ENCODE data around the gene IPCEF1. TPM values are rescaled to one million over a fixed set of nuclear protein-coding genes. Genes with fewer than 3 reads are reported as not detected.
A peak's percentile ranks its signal among the peaks of the same experiment; 100 is the strongest.

The IPCEF1 gene
- total RNA-seq, 5 donors from 2014 or later (not counting 1 experiment from before 2014, with no cell fraction given) = 57.6 to 132 (median 69.4) TPM

GRCh38 chr6:154276810-154277628, 79.6 kb downstream of the IPCEF1 start:
- no peaks in the 10 kb centered on the region for H3K27me3 Mint-ChIP-seq
- no peaks in the 10 kb centered on the region for H3K9me3 Mint-ChIP-seq
- H3K27ac ChIP-seq (ENCODE audit: low read length) = peak overlapping the region; percentile 15
- peak overlapping the region; percentile 75 to 78 for H3K27ac Mint-ChIP-seq
- H3K4me1 Mint-ChIP-seq = peaks cover 38 to 44% (median 43%) of the 10 kb centered on the region in 3 donors
- CTCF ChIA-PET = interaction anchor here (0.5 to 5.3 kb wide), 41 partner anchors 9 to 415 kb away, joined by 3 to 66 read pairs (median 4); no protein-coding TSS in a partner anchor
- ATAC-seq (replicated peaks in 1 of 4) (peak; percentile 76 to 82 (median 79)), DNase-seq (peak in 3 of 35 experiments; percentile 13 to 78 (median 19))
- H3K4me3 ChIP-seq (ENCODE audit: control insufficient read depth in 1 of 2, extremely low read depth in 1 of 2, low read length in 1 of 2) = peak overlapping the region; percentile 32
- peaks cover 15 to 16% of the 10 kb centered on the region in 2 experiments for H3K4me1 ChIP-seq (ENCODE audit: control insufficient read depth in 1 of 2, extremely low read depth in 1 of 2, insufficient read depth in 2 of 2, low read length in 2 of 2)
- POLR2A ChIA-PET = interaction anchor here in 1 of 2 donors (0.5 to 0.7 kb wide), 2 partner anchors 125 to 139 kb away, joined by 3 read pairs; no protein-coding TSS in a partner anchor
- H3K9me3 ChIP-seq = no peaks in the 10 kb centered on the region
- WGBS (ENCODE audit: insufficient coverage) = 40% methylated on average over 8 of the region's 11 CpGs
- H3K4me3 Mint-ChIP-seq = peak overlapping the region; percentile 66 to 70 (median 69)
- no peaks in the 10 kb centered on the region for H3K36me3 Mint-ChIP-seq
- no peaks in the 10 kb centered on the region for H3K27me3 ChIP-seq (replicated peaks in 1 of 2; ENCODE audit: control insufficient read depth in 2 of 2, extremely low read depth in 1 of 2, insufficient read depth in 2 of 2, low read length in 1 of 2)
- no peaks in the 10 kb centered on the region for H3K36me3 ChIP-seq (ENCODE audit: control insufficient read depth in 2 of 2, extremely low read depth in 1 of 2, insufficient read depth in 1 of 2, low read length in 1 of 2)

GRCh38 chr6:154274168-154274567, 82.4 kb downstream of the IPCEF1 start:
- WGBS (ENCODE audit: insufficient coverage) = 57% methylated on average over 1 of the region's 2 CpGs
- no peaks in the 10 kb centered on the region for H3K27me3 ChIP-seq (replicated peaks in 1 of 2; ENCODE audit: control insufficient read depth in 2 of 2, extremely low read depth in 1 of 2, insufficient read depth in 2 of 2, low read length in 1 of 2)
- Mint-ChIP-seq H3K27ac (peak overlapping the region in 1 of 2 donors; percentile 55), H3K9me3 (no peaks in the 10 kb centered on the region), H3K4me1 (peaks cover 38 to 44% (median 43%) of the 10 kb centered on the region in 3 donors), H3K27me3 (no peaks in the 10 kb centered on the region), H3K4me3 (no peak overlapping the region), H3K36me3 (no peaks in the 10 kb centered on the region)
- DNase-seq (no peak), ATAC-seq (replicated peaks in 1 of 4) (no peak)
- CTCF ChIA-PET = interaction anchor here (0.6 to 5.2 kb wide), 7 partner anchors 16 to 120 kb away, joined by 3 to 43 read pairs (median 3); no protein-coding TSS in a partner anchor
- peaks cover 15 to 16% of the 10 kb centered on the region in 2 experiments for H3K4me1 ChIP-seq (ENCODE audit: control insufficient read depth in 1 of 2, extremely low read depth in 1 of 2, insufficient read depth in 2 of 2, low read length in 2 of 2)
- no peaks in the 10 kb centered on the region for H3K36me3 ChIP-seq (ENCODE audit: control insufficient read depth in 2 of 2, extremely low read depth in 1 of 2, insufficient read depth in 1 of 2, low read length in 1 of 2)
- no peak overlapping the region for H3K27ac ChIP-seq (ENCODE audit: low read length)
- POLR2A ChIA-PET = interaction anchor here (0.6 to 1.1 kb wide), 3 partner anchors 26 to 114 kb away, joined by 3 read pairs; no protein-coding TSS in a partner anchor
- H3K4me3 ChIP-seq (ENCODE audit: control insufficient read depth in 1 of 2, extremely low read depth in 1 of 2, low read length in 1 of 2) = no peak overlapping the region
- H3K9me3 ChIP-seq = no peaks in the 10 kb centered on the region

- Histone ChIP-seq H3K4me1 (ENCODE audit: control insufficient read depth in 1 of 2, extremely low read depth in 1 of 2, insufficient read depth in 2 of 2, low read length in 2 of 2) (peaks cover 17% of the 10 kb centered on the region in 2 experiments), H3K36me3 (ENCODE audit: control insufficient read depth in 2 of 2, extremely low read depth in 1 of 2, insufficient read depth in 1 of 2, low read length in 1 of 2) (no peaks in the 10 kb centered on the region), H3K9me3 (no peaks in the 10 kb centered on the region), H3K4me3 (ENCODE audit: control insufficient read depth in 1 of 2, extremely low read depth in 1 of 2, low read length in 1 of 2) (no peak overlapping the region), H3K27ac (ENCODE audit: low read length) (no peak overlapping the region), H3K27me3 (replicated peaks in 1 of 2; ENCODE audit: control insufficient read depth in 2 of 2, extremely low read depth in 1 of 2, insufficient read depth in 2 of 2, low read length in 1 of 2) (no peaks in the 10 kb centered on the region)
- WGBS (ENCODE audit: insufficient coverage) = 100% methylated on average over 3 of the region's 3 CpGs
- ATAC-seq (replicated peaks in 1 of 4) (no peak), DNase-seq (no peak)
- peak overlapping the region; percentile 65 to 68 for H3K27ac Mint-ChIP-seq
- POLR2A ChIA-PET = no interaction called here
- no peaks in the 10 kb centered on the region for H3K9me3 Mint-ChIP-seq
- peaks cover 0 to 2% of the 10 kb centered on the region in 2 donors for H3K27me3 Mint-ChIP-seq
- peak overlapping the region in 1 of 3 donors; percentile 75 for H3K4me3 Mint-ChIP-seq
- peaks cover 23 to 34% (median 31%) of the 10 kb centered on the region in 3 donors for H3K4me1 Mint-ChIP-seq
- no peaks in the 10 kb centered on the region for H3K36me3 Mint-ChIP-seq
- CTCF ChIA-PET = interaction anchor here in 1 of 2 donors (3.8 kb wide), 1 partner anchor 9 kb away, joined by 18 read pairs; no protein-coding TSS in a partner anchor
Observed at GRCh38 chr6:154268486-154268885, 88.1 kb downstream of the IPCEF1 start.

- Mint-ChIP-seq H3K9me3 (no peaks in the 10 kb centered on the region), H3K27ac (peak overlapping the region; percentile 66 to 86), H3K4me1 (peaks cover 22 to 34% (median 29%) of the 10 kb centered on the region in 3 donors), H3K36me3 (no peaks in the 10 kb centered on the region), H3K27me3 (peaks cover 0 to 2% of the 10 kb centered on the region in 2 donors), H3K4me3 (peak overlapping the region in 2 of 3 donors; percentile 40 to 75)
- ChIA-PET CTCF (interaction anchor here (0.5 to 3.8 kb wide), 5 partner anchors 10 to 144 kb away, joined by 3 to 18 read pairs (median 6); no protein-coding TSS in a partner anchor), POLR2A (interaction anchor here in 1 of 2 donors (0.7 kb wide), 1 partner anchor 60 kb away, joined by 3 read pairs; no protein-coding TSS in a partner anchor)
- Histone ChIP-seq H3K4me1 (ENCODE audit: control insufficient read depth in 1 of 2, extremely low read depth in 1 of 2, insufficient read depth in 2 of 2, low read length in 2 of 2) (peaks cover 17% of the 10 kb centered on the region in 2 experiments), H3K4me3 (ENCODE audit: control insufficient read depth in 1 of 2, extremely low read depth in 1 of 2, low read length in 1 of 2) (peak overlapping the region in 1 of 2 donors; percentile 54), H3K27ac (ENCODE audit: low read length) (no peak overlapping the region), H3K9me3 (no peaks in the 10 kb centered on the region), H3K27me3 (replicated peaks in 1 of 2; ENCODE audit: control insufficient read depth in 2 of 2, extremely low read depth in 1 of 2, insufficient read depth in 2 of 2, low read length in 1 of 2) (no peaks in the 10 kb centered on the region), H3K36me3 (ENCODE audit: control insufficient read depth in 2 of 2, extremely low read depth in 1 of 2, insufficient read depth in 1 of 2, low read length in 1 of 2) (no peaks in the 10 kb centered on the region)
- ATAC-seq (replicated peaks in 1 of 4) = peak; percentile 70 to 93 (median 76)
- whole genome bisulfite sequencing (ENCODE audit: insufficient coverage) = 74% methylated on average over 3 of the region's 3 CpGs
- DNase-seq = peak in 7 of 35 experiments; percentile 13 to 45 (median 28)
Observed at GRCh38 chr6:154267508-154268106, 89.0 kb downstream of the IPCEF1 start.

- Mint-ChIP-seq H3K4me3 (peak overlapping the region in 2 of 3 donors; percentile 39 to 42), H3K27me3 (peaks cover 0 to 2% of the 10 kb centered on the region in 2 donors), H3K4me1 (peaks cover 27 to 34% (median 34%) of the 10 kb centered on the region in 3 donors), H3K27ac (peak overlapping the region; percentile 56 to 89), H3K36me3 (no peaks in the 10 kb centered on the region), H3K9me3 (no peaks in the 10 kb centered on the region)
- Histone ChIP-seq H3K27ac (ENCODE audit: low read length) (no peak overlapping the region), H3K4me3 (ENCODE audit: control insufficient read depth in 1 of 2, extremely low read depth in 1 of 2, low read length in 1 of 2) (no peak overlapping the region), H3K9me3 (no peaks in the 10 kb centered on the region), H3K27me3 (replicated peaks in 1 of 2; ENCODE audit: control insufficient read depth in 2 of 2, extremely low read depth in 1 of 2, insufficient read depth in 2 of 2, low read length in 1 of 2) (no peaks in the 10 kb centered on the region), H3K4me1 (ENCODE audit: control insufficient read depth in 1 of 2, extremely low read depth in 1 of 2, insufficient read depth in 2 of 2, low read length in 2 of 2) (peaks cover 17% of the 10 kb centered on the region in 2 experiments), H3K36me3 (ENCODE audit: control insufficient read depth in 2 of 2, extremely low read depth in 1 of 2, insufficient read depth in 1 of 2, low read length in 1 of 2) (no peaks in the 10 kb centered on the region)
- no peak for DNase-seq
- POLR2A ChIA-PET = interaction anchor here (0.6 to 1.1 kb wide), 5 partner anchors 19 to 130 kb away, joined by 3 to 5 read pairs (median 3); no protein-coding TSS in a partner anchor
- CTCF ChIA-PET = interaction anchor here (0.5 to 3.8 kb wide), 5 partner anchors 11 to 792 kb away, joined by 3 to 18 read pairs (median 3); no protein-coding TSS in a partner anchor
- peak in 2 of 4 experiments; percentile 16 to 32 for ATAC-seq (replicated peaks in 1 of 4)
Observed at GRCh38 chr6:154266560-154267099, 90.0 kb downstream of the IPCEF1 start.
